Mesendoderm (in vitro differentiated cells): ENCODE results near the gene PLCXD3.

Experiments
- DNase-seq: peaks from one replicate; pipeline ENCODE4 v3.0.0; 2013
- H2AK5ac ChIP-seq: 2 replicates; pipeline ENCODE4 v1.6.1; 2013; ENCODE audit warnings: low read length, inconsistent platforms
- H2BK120ac ChIP-seq: 2 replicates; pipeline ENCODE4 v1.6.1; 2013; ENCODE audit warnings: low read depth, mild to moderate bottlenecking, low read length, moderate library complexity, mixed read lengths
- H2BK15ac ChIP-seq: replicated peaks from 2 replicates; pipeline ENCODE4 v1.6.1; 2013; ENCODE audit warnings: low read depth, mild to moderate bottlenecking, moderate library complexity
- H2BK5ac ChIP-seq: 2 replicates; pipeline ENCODE4 v1.6.1; 2013; ENCODE audit warnings: low read length, inconsistent platforms
- H3K18ac ChIP-seq: 2 replicates; pipeline ENCODE4 v1.6.1; 2013; ENCODE audit warnings: mild to moderate bottlenecking, low read length, mixed read lengths
- H3K23ac ChIP-seq: one replicate; pipeline ENCODE4 v1.6.1; 2013; ENCODE audit warnings: low read length
- H3K27ac ChIP-seq: 2 replicates; pipeline ENCODE4 v1.5.1; 2013; ENCODE audit warnings: low read depth, mild to moderate bottlenecking, inconsistent platforms, low read length, moderate library complexity
- H3K27me3 ChIP-seq: 2 replicates; pipeline ENCODE4 v1.6.1; 2013; ENCODE audit warnings: low read length, control low read depth, mild to moderate bottlenecking, inconsistent platforms; ENCODE audit not compliant: insufficient read depth, poor library complexity
- H3K36me3 ChIP-seq: 2 replicates; pipeline ENCODE4 v1.6.1; 2013; ENCODE audit warnings: low read length, inconsistent platforms; ENCODE audit not compliant: control insufficient read depth, insufficient read depth
- H3K4ac ChIP-seq: one replicate; pipeline ENCODE4 v1.6.1; 2013; ENCODE audit warnings: low read depth, mild to moderate bottlenecking, low read length, moderate library complexity
- H3K4me1 ChIP-seq: 2 replicates; pipeline ENCODE4 v1.6.1; 2013; ENCODE audit warnings: low read depth, low read length, inconsistent platforms; ENCODE audit not compliant: control insufficient read depth
- H3K4me2 ChIP-seq: 2 replicates; pipeline ENCODE4 v1.6.1; 2013; ENCODE audit warnings: low read length
- H3K4me3 ChIP-seq: 2 replicates; pipeline ENCODE4 v1.5.1; 2013; ENCODE audit warnings: mild to moderate bottlenecking, low read length
- H3K56ac ChIP-seq: one replicate; pipeline ENCODE4 v1.6.1; 2013; ENCODE audit warnings: low read length
- H3K79me1 ChIP-seq: 2 replicates; pipeline ENCODE4 v1.6.1; 2013; ENCODE audit warnings: low read length, inconsistent platforms
- H3K79me2 ChIP-seq: 2 replicates; pipeline ENCODE4 v1.6.1; 2013; ENCODE audit warnings: mild to moderate bottlenecking, low read length; ENCODE audit not compliant: control insufficient read depth, insufficient read depth
- H3K9ac ChIP-seq: 2 replicates; pipeline ENCODE4 v1.6.1; 2013; ENCODE audit warnings: low read length, inconsistent platforms
- H4K5ac ChIP-seq: one replicate; pipeline ENCODE4 v1.6.1; 2013; ENCODE audit warnings: low read length
- H4K8ac ChIP-seq: one replicate; pipeline ENCODE4 v1.6.1; 2013; ENCODE audit warnings: low read depth, mild to moderate bottlenecking, control low read depth, low read length, moderate library complexity
- WGBS: extraction: QIAGEN DNeasy Blood & Tissue Kit; methylation state at CpG from one replicate; pipeline ENCODE4 v1.1.7; 2013; ENCODE audit warnings: low lambda C conversion rate, missing lambda C conversion rate; ENCODE audit not compliant: insufficient coverage; ENCODE audit errors: extremely low coverage; 5-methylcytosine and 5-hydroxymethylcytosine counted together

Gene PLCXD3

GRCh38 chr5:41406424-41406823 is 104.0 kb downstream of the PLCXD3 start:
- Histone ChIP-seq H3K79me1 (no peaks in the 10 kb centered on the region), H3K4ac (no peak overlapping the region), H3K9ac (no peak overlapping the region), H3K27me3 (no peaks in the 10 kb centered on the region), H4K5ac (no peak overlapping the region), H3K27ac (no peak overlapping the region), H3K18ac (no peak overlapping the region), H4K8ac (no peak overlapping the region), H3K4me1 (no peaks in the 10 kb centered on the region), H3K4me3 (no peak overlapping the region), H3K23ac (no peak overlapping the region), H3K4me2 (no peak overlapping the region), H3K36me3 (no peaks in the 10 kb centered on the region), H3K56ac (no peak overlapping the region), H2BK120ac (no peak overlapping the region), H2BK15ac (no peak overlapping the region), H2BK5ac (no peak overlapping the region), H3K79me2 (no peaks in the 10 kb centered on the region), H2AK5ac (no peak overlapping the region)
- no CpG with 5 or more reads among the region's 1 CpG for WGBS
- DNase-seq, result no peak

DNA sequence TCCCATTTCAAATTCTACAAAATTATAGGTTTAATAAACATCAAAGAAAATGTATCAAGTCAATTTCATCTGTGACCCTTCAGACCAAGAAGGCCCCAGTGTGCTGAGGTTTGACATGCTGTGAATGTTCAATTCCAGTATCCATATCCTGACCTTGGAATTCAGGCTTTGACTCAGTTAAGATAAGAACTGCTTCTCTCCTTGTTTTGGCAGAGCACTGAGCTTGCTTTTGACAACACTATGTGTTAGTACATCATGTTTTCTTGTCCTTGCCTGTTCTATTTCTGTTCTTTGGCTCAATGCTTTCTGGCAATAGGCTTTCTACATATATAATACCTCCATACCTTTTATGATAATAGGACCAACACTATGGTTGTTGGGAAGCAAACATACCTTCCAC is 105.6 kb downstream of the PLCXD3 start:
- H3K23ac ChIP-seq, result no peak overlapping the region
- DNase-seq, result no peak

GRCh38 chr5:41403846-41404245 is 106.6 kb downstream of the PLCXD3 start:
- no CpG with 5 or more reads among the region's 3 CpGs for WGBS
- Histone ChIP-seq H4K8ac (no peak overlapping the region), H3K23ac (no peak overlapping the region), H3K4me2 (no peak overlapping the region), H3K4me1 (no peaks in the 10 kb centered on the region), H2AK5ac (no peak overlapping the region), H4K5ac (no peak overlapping the region), H3K9ac (no peak overlapping the region), H3K27ac (no peak overlapping the region), H3K18ac (no peak overlapping the region), H2BK15ac (no peak overlapping the region), H3K36me3 (no peaks in the 10 kb centered on the region), H3K27me3 (no peaks in the 10 kb centered on the region), H3K56ac (no peak overlapping the region), H3K79me2 (no peaks in the 10 kb centered on the region), H3K79me1 (no peaks in the 10 kb centered on the region), H3K4ac (no peak overlapping the region), H2BK5ac (no peak overlapping the region), H3K4me3 (no peak overlapping the region), H2BK120ac (no peak overlapping the region)
- no peak for DNase-seq

More for the DNA sequence above, 105.6 kb downstream of the PLCXD3 start:
- Histone ChIP-seq H3K27me3 (no peaks in the 10 kb centered on the region), H2AK5ac (no peak overlapping the region), H2BK5ac (no peak overlapping the region), H3K9ac (no peak overlapping the region), H3K36me3 (no peaks in the 10 kb centered on the region), H3K18ac (no peak overlapping the region), H3K79me1 (no peaks in the 10 kb centered on the region), H4K5ac (no peak overlapping the region), H3K4me2 (no peak overlapping the region), H3K4me3 (no peak overlapping the region), H2BK15ac (no peak overlapping the region), H4K8ac (no peak overlapping the region), H2BK120ac (no peak overlapping the region), H3K79me2 (no peaks in the 10 kb centered on the region), H3K4ac (no peak overlapping the region), H3K56ac (no peak overlapping the region), H3K4me1 (no peaks in the 10 kb centered on the region), H3K27ac (no peak overlapping the region)

- H3K4me2 ChIP-seq, result no peak overlapping the region
- H3K18ac ChIP-seq, result no peak overlapping the region
- no CpG with 5 or more reads among the region's 2 CpGs for WGBS
- no peak overlapping the region for H2BK120ac ChIP-seq
- no peak overlapping the region for H3K9ac ChIP-seq
- no peak overlapping the region for H3K4ac ChIP-seq
- no peak overlapping the region for H2BK5ac ChIP-seq
- DNase-seq, result no peak
- H3K56ac ChIP-seq, result no peak overlapping the region
- no peak overlapping the region for H3K23ac ChIP-seq
- no peak overlapping the region for H4K5ac ChIP-seq
- H3K4me1 ChIP-seq, result no peaks in the 10 kb centered on the region
- H2BK15ac ChIP-seq, result no peak overlapping the region
- H3K79me2 ChIP-seq, result no peaks in the 10 kb centered on the region
- no peaks in the 10 kb centered on the region for H3K36me3 ChIP-seq
- no peak overlapping the region for H2AK5ac ChIP-seq
- no peaks in the 10 kb centered on the region for H3K27me3 ChIP-seq
- no peak overlapping the region for H3K4me3 ChIP-seq
- H4K8ac ChIP-seq, result no peak overlapping the region
- no peak overlapping the region for H3K27ac ChIP-seq
- H3K79me1 ChIP-seq, result no peaks in the 10 kb centered on the region
These were observed 107.6 kb downstream of the PLCXD3 start for GRCh38 chr5:41402845-41403244.

DNA sequence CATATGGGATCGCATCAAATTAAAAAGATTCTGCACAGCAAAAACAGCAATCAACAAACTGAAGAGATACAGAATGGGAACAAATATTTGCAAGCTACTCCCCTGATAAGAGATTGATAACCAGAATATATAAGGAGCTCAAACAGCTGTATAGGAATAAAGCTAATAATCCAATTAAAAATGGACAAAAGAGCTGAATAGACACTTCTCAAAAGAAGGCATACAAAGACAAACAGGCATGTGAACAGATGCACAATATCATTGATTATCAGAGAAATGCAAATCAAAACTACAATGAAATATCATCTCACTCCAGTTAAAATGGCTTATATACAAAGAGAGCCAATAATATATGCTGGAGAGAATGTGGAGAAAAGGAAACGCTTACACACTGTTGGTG is 110.6 kb downstream of the PLCXD3 start:
- no peak overlapping the region for H4K8ac ChIP-seq
- no peaks in the 10 kb centered on the region for H3K36me3 ChIP-seq
- no peaks in the 10 kb centered on the region for H3K79me2 ChIP-seq
- H3K9ac ChIP-seq, result no peak overlapping the region
- no peak overlapping the region for H3K56ac ChIP-seq
- no peaks in the 10 kb centered on the region for H3K79me1 ChIP-seq
- H2BK5ac ChIP-seq, result no peak overlapping the region
- H2AK5ac ChIP-seq, result no peak overlapping the region
- no peaks in the 10 kb centered on the region for H3K4me1 ChIP-seq
- no peak overlapping the region for H3K18ac ChIP-seq
- H2BK120ac ChIP-seq, result no peak overlapping the region
- WGBS, result no CpG with 5 or more reads among the region's 2 CpGs
- H3K4ac ChIP-seq, result no peak overlapping the region
- no peak overlapping the region for H3K23ac ChIP-seq
- H4K5ac ChIP-seq, result no peak overlapping the region
- no peak overlapping the region for H3K4me2 ChIP-seq
- DNase-seq, result no peak
- H3K4me3 ChIP-seq, result no peak overlapping the region
- no peaks in the 10 kb centered on the region for H3K27me3 ChIP-seq
- H2BK15ac ChIP-seq, result no peak overlapping the region
- H3K27ac ChIP-seq, result no peak overlapping the region

DNA sequence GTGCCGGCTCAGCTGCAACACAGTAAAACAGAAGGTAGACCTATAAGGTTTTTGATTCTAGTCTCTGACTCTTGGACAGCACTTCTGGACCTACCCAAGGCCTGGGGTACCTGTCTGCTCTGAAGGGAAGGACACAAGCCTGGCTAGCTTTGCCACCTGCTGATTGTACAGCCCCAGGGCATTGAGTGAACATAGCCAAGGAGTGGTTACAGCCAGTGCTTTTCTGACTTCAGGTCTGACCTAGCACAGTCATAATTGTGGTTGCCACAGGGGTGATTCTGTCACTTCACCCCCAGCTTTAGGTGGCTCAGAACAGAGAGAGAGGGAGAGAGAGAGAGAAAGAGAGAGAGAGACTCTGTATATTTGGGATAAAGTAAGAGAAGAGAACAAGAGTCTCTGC is 118.4 kb downstream of the PLCXD3 start:
- Histone ChIP-seq H2AK5ac (no peak overlapping the region), H4K8ac (no peak overlapping the region), H3K4me1 (no peaks in the 10 kb centered on the region), H2BK120ac (no peak overlapping the region), H3K27ac (no peak overlapping the region), H3K4ac (no peak overlapping the region), H3K23ac (no peak overlapping the region), H3K27me3 (no peaks in the 10 kb centered on the region), H4K5ac (no peak overlapping the region), H3K56ac (no peak overlapping the region), H3K4me2 (no peak overlapping the region), H3K36me3 (no peaks in the 10 kb centered on the region), H3K4me3 (no peak overlapping the region), H2BK15ac (no peak overlapping the region), H3K79me1 (no peaks in the 10 kb centered on the region), H2BK5ac (no peak overlapping the region), H3K18ac (no peak overlapping the region), H3K9ac (no peak overlapping the region), H3K79me2 (no peaks in the 10 kb centered on the region)
- no peak for DNase-seq
- no CpG with 5 or more reads among the region's 1 CpG for WGBS
